ENCODE data around the gene ATP6AP2.
"Not testable (repeated sequence)": the region's sequence is repeated elsewhere in the genome, so short reads cannot be mapped to it uniquely, and the experiment has no call there.

Gene ATP6AP2

DNA sequence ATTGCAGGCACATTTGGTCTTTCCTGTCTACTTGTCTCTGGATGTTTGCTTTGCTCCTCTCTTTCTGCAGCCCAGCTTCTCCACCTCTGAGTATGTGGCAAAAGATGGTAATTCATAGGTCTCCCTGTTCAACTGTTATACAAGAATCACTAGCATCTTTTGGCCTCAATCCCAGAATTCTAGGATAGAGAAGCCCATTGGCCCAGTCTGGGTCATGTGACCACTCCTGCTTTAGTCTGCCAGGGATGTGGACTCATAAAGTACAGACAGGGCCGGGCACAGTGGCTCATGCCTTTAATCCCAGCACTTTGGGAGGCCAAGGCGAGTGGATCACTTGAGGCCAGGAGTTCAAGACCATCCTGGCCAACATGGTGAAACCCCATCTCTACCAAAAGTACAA lies 5.4 kb upstream of the ATP6AP2 start:
- DNase-seq (ENCODE audit: low read depth in 2 of 2), result not testable (repeated sequence)

DNA sequence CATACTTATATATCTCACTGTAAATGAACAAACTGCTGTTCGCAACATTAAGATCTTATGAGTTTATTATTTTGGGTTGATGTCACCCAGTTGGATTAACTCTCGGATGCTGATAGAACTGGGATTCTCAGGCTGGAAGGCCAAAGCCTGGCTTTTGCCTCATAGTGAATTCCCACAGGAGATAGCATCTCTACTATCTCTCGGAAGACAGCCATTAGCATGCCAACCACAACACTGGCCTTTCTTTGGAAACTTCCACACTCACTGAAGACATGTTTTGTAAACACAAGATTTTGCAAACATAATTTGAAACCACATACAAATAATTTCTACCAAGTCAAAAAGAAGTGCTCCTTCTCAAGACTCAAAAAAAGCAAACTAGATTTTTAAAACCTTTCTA lies 4.5 kb upstream of the ATP6AP2 start:
- no peak for DNase-seq (ENCODE audit: low read depth in 2 of 2)

DNA sequence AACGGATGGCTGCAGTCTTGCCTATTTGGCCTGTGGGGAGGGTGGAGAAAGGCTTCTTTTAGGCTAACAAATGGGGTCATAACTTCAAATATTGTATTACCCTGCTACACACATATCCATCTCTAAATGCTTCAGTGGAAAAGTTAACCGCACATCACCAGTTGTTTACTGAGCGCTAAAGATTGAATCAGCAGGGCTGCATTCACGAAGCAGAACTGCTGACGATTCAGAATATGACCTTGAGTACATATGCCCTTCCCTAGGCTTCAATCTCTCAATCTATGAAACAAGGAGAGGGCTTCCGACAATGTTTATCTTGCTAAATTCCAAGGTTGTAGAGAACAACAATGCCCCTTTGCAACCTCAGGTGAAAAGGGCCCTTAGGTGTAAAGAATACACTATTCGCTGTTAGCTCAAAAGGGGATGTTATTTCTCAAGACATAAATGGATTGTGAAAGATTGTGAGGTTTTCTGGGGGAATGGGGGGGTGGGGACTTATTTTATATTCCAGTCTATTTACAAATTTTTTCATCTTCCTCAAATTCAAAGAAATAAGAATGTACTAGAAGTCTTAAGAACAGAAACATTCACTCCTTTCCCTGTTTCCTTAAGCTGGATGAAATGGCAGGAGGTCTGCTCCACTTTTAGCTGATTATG lies 2.6 kb upstream of the ATP6AP2 start:
- no peak for DNase-seq (ENCODE audit: low read depth in 2 of 2)

DNA sequence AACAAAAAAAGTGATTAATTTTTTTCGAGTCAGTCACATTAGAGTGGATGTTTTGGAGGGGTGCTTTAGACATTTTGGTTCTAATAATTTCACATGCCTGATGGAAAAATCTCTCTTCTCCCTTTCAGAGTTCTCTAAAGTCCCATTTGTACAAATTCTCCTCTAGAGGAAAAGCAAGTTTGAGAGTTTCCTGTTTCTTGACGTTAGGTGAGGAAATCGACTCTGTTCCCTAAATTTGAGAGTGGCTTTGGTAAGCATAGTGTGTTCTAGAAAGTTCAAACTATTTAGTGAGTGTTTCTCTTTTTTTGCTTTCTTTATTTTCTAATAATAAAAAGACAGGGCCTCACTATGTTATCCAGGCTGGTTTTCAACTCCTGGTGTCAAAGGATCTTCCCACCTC lies 1.6 kb upstream of the ATP6AP2 start:
- no peak for DNase-seq (ENCODE audit: low read depth in 2 of 2)

DNA sequence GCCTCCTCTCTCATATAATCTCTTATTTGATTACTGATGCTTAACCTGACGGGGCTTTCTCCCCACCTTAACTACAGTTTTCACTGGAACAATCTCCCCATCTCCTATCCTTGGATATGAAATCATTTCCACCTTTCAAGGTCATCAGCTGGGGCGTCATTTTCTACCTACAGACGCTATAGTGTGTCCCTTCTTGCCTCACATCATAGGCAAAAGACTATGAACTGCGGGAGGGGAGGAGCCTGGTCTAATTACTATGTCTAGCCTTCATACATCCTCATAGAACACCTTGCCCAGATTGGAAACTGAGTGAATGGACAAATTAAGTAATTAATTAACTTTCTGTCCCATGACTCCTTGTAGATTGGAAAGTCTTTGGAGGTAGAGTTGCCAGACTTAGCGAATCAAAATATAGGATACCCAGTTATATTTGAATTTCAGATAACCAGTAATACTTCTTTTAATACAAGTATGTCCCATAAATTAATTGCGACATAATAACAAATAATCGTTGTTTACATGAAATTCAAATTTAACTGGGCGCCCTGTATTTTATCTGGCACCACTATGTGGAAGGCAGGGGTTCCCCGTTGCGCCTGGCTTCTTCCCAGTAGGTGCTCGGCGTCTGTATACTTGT lies 752 bp upstream of the ATP6AP2 start:
- DNase-seq (ENCODE audit: low read depth in 2 of 2), result no peak

DNA sequence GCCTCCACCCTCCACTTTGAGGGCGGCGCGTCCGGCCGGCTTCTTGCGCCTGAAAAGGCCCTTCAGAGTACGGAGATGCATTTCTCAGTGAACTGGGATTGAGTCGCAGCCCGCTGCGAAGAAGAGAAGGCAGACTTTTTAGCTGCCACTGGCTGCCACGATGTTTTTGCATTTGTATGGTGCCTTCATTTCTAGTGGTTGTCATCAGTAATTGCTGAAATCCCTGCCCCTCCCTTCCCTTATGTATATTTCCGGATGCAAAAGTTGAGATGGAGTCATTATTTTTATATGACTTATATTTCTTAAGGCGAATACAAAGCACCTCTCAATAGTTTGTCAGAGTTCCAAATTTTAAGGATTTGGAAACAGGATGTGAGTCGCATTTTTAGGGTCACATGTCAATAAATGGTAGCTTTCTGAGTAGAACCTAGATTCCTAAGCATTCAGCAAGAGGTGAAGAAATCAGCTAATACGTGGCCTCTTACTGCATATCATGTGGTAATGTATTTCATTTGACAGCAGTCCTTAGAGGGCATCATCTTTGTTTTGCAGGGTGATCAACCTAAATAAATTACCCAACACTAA lies 658 bp downstream of the ATP6AP2 start:
- DNase-seq (ENCODE audit: low read depth in 2 of 2), result no peak

DNA sequence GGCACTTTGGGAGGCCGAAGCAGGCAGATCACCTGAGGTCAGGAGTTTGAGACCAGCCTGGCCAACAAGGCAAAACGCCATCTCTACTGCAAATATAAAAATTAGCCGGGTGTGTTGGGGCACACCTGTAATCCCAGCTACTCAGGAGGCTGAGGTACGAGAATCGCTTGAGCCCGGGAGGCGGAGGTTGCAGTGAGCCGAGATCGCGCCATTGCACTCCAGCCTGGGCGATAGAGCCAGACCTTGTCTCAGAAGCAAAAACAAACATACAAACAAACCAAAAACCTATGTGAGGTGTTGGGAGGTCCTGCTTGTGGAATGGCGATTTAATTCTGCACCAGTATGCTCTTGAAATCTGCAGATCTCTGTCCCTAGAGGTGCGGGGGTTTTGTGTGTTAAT lies 1.4 kb downstream of the ATP6AP2 start:
- DNase-seq (ENCODE audit: low read depth in 2 of 2), result not testable (repeated sequence)

DNA sequence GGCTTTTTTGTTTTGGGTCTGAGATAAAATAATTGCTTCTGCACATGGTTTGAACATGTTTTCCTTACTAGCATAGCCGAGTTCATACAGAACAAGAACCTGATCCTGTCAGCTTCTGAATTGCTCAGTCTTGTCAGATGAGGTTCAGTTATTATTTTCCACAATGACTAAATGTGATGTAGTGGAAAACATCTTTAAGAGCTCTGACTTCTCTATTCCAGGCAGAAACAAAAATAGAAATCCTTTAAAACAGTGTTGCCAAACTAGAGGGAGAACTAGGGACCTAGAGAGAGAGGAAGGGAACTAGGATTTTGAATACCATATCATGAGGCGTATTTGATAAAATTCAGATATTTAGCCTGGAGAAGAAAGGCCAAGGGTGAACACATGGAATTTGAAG lies 2.0 kb downstream of the ATP6AP2 start:
- no peak for DNase-seq (ENCODE audit: low read depth in 2 of 2)

DNA sequence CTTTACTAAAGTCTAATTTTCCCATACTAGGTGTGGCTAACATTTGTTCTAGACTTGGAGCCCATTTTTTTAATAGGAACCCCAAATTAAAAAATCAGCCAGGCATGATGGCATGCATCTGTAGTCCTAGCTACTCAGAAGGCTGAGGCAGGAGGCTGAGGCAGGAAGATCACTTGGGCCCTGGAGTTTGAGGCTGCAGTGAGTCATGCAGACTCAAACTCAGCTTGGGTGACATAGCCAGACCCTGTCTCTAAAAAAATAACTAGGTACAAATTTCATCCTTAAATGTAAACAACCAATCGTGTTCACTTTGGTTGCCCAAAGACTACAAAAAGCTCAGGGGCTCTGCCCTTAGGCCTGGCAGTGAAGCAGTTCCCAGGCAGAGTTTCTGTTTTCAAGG lies 6.9 kb downstream of the ATP6AP2 start:
- DNase-seq (ENCODE audit: low read depth in 2 of 2), result not testable (repeated sequence)

DNA sequence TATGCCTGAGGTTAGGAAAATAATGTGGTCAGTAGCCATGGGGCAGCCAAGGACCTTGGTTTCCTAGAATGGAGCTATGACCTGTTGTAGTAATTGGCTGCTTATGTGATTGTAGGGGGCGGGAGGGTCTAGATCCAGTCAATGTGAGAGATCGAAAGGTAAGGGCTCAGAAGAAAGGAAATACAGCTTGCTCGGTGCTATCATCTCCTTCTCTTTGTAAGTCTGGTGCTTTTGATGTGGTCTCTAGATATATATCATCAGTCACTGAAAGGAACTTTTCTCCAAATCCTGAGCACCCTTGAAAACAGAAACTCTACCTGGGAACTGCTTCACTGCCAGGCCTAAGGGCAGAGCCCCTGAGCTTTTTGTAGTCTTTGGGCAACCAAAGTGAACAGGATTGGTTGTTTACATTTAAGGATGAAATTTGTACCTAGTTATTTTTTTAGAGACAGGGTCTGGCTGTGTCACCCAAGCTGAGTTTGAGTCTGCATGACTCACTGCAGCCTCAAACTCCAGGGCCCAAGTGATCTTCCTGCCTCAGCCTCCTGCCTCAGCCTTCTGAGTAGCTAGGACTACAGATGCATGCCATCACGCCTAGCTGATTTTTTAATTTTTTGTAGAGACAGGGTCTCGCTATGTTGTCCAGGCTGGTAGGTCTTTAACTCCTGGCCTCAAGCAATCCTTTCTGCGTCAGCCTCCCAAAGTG lies 9.0 kb downstream of the ATP6AP2 start:
- not testable (repeated sequence) for DNase-seq (ENCODE audit: low read depth in 2 of 2)

DNA sequence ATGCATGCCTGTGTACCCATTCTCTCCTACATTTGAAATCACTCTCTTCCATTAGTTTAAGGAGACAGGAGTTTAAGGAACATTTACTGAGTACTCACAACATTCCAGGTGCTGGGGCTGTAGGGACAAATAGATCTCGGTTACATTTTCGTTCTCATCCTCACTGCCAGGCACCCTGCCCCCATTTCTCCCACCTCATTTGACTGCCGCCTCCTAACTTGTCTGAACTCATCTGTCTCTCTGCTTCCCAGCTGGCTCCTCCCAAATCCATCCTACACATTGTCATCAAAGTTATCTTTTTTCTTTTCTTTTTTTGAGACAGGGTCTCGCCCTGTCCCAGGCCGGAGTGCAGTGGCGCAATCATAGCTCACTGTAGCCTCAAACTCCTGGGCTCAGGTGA lies 22.7 kb downstream of the ATP6AP2 start:
- no peak for DNase-seq (ENCODE audit: low read depth in 2 of 2)

DNA sequence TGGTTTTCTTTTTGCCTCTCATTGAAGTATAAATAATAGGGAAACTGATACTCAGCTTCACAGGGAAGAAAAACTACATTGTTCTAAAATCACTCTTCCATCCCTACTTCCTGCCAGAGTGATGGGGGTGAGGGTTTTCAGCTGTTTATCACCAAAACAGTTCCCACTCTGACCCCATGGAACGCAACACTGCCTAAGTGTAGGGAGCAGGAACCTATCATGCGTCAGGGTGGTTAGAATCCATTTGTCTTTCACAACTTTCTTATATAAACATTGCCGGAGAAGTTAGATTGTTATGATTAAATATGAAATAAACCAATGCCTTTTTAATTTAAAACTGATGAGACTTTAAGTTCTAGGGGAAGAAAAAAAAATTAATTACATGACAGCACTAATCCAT lies 26.6 kb downstream of the ATP6AP2 start:
- no peak for DNase-seq (ENCODE audit: low read depth in 2 of 2)

DNA sequence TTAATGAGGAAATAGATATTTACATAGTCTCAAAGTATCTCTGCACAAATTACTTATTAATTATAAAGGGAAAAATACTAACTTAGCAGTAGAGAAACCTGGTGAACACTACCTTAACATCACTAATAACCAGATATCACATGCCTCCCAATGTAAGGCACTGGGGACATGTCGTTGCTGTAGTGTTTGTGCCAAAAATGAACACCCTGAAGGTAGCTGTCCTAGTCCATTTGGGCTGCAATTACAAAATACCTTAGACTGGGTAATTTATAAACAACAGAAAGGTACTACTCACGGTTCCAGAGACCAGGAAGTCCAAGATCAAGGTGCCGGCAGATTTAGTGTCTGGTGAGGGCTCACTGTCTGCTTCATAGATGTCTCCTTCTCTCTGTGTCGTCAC lies 31.7 kb downstream of the ATP6AP2 start:
- no peak for DNase-seq (ENCODE audit: low read depth in 2 of 2)

DNA sequence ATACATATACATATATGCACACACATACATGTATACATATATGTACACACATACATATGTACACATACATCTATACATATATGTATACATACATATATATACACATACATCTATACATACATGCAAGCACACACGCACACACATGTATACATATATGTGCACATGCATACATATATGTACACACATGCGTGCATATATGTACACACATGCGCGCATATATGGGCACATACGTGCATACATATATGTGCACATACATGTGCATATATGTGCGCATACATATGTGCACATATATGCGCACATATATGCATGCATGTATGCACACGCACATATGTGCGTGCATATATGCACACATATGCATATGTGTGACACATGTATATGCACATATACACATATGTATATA lies 35.2 kb downstream of the ATP6AP2 start:
- DNase-seq (ENCODE audit: low read depth in 2 of 2), result no peak

DNA sequence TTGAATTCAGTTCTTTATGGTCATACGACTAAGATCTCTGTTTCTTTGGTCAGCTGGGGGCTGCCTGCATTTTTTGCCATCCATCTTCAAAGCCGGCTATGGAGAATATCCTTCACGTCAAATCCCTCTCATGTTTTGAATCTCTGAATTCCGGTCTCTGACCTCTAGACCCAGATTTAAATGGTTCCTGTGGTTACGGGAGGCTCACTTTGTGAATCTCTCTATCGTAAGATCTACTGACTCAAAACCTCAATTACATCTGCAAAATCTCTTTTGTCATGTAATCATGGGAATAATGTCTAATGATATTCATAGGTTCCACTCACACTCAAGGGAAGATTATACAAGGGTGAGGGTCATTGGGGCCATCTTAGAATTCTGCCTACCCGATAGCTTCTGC lies 36.8 kb downstream of the ATP6AP2 start:
- DNase-seq (ENCODE audit: low read depth in 2 of 2), result no peak

DNA sequence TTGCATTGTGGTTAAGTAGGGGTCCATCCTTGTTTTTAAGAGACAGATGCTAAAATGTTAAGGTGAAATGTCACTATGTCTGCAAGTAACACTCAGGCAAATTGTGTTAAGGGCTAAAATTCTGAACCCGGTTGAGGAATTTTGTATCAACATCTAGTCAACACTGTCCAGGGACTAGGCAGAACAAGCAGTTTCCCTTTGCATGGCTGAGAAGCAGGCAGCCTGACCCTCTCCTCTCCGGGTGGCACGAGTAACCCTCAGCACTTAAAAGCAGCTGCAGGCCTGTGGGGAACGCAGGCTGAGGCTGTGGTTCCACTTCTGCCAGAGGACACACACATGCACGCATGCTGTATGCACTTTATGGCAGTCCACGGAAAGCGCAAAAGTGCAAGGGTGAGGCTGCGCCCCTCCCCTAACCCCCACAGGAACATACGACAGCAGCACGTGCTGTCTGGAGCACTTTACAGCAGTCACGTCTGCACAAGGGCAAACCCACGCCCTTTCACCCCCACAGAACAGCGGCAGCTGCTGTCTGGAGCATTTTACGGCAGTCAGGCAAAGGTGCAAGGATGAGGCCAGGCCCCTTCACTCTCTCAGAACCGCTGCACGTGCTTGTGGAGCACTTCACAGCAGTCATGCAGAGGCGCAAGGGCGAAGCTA lies 41.8 kb downstream of the ATP6AP2 start:
- no peak for DNase-seq (ENCODE audit: low read depth in 2 of 2)

DNA sequence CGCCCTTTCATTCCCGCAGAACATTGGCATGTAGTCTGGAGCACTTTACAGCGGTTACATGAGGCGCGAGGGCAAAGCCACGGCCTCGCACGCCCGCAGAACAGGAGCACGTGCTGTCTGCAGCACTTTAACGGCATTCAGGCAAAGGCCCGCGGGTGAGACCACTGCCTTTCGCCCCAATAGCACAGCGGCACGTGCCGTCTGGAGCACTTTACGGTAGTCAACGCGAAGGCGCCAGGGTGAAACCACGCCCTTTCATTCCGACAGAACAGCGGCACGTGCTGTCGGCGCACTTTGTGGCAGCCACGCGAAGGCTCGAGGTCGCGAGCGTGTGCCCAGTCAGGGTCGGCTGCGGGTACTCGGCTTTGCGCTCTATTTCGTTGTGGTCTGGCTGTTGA lies 42.4 kb downstream of the ATP6AP2 start, which contains the start of gene MPC1L:
Gene MPC1L, plus strand, starts transcription at position 290 of the 398 bp plus-strand sequence. CDS start 138 bp downstream, outside the sequence.
- no peak for DNase-seq (ENCODE audit: low read depth in 2 of 2)

DNA sequence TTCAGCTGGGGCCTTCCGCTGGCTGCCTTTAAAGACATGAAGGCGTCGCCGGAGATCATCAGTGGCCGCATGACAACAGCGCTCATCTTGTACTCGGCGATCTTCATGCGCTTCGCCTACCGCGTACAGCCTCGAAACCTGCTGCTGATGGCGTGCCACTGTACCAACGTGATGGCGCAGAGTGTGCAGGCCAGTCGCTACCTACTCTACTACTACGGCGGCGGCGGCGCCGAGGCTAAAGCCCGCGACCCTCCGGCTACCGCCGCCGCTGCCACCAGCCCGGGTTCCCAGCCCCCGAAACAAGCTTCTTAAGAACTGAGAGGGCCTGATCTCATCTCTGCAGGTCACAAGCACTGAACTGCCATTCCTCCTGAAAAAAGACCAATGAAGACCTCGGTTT lies 42.9 kb downstream of the ATP6AP2 start:
- no peak for DNase-seq (ENCODE audit: low read depth in 2 of 2)

DNA sequence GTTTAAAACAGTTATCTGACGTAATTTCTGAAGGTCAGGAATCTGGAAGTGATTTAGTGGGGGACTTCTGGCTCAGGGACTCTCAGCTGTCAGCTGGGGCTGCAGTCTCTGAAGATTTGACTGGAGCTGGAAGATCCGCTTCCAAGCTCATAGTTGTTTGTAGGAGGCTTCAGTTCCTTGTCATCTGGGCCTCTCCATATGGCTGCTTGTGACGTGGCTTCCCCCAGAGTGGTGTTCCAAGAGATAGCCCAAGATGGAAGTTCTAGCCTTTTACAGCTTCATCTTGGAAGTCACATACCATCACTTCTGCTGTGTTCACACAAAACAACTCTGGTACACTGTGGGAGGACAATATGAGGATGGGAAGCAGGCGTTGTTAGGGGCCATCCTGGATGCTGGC lies 44.5 kb downstream of the ATP6AP2 start:
- DNase-seq (ENCODE audit: low read depth in 2 of 2), result no peak

DNA sequence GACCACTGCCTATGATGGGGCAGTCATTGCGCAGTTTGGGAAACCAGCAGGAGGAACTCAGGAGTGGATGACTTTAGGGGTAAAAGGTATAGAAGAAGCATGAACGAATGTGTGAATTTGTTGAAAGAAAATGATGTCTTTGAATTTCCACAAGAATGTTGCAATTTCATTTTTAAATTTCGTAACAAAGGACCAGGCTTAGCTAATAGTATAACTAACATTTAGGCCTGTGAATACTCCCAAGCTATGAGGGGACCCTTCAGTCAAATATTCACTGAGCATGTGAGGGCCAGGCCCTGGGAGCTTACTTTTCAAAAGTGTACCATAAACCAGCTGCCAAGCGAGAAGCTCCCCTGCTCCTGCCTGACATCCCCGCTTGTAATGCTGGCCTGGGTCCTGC lies 47.7 kb downstream of the ATP6AP2 start:
- no peak for DNase-seq (ENCODE audit: low read depth in 2 of 2)

DNA sequence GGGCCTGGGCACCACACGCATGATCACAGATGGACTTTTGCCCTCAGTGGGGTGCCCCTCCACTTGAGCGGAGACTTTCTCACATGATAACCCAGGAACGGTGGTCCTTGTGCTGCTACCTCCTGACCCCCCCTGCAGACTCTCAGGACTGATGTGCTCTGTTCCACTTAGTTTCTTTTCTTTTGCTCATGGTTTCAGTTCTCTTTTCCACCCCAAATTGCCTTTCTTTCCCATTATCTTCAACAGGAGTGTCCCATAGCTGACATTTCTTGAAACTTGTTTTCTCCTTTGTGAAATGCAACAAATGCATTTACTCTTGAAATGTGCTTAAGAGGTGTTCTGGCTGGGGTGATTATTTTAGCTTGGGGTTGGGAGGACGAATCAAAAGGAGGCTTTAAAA lies 51.4 kb downstream of the ATP6AP2 start:
- no peak for DNase-seq (ENCODE audit: low read depth in 2 of 2)

DNA sequence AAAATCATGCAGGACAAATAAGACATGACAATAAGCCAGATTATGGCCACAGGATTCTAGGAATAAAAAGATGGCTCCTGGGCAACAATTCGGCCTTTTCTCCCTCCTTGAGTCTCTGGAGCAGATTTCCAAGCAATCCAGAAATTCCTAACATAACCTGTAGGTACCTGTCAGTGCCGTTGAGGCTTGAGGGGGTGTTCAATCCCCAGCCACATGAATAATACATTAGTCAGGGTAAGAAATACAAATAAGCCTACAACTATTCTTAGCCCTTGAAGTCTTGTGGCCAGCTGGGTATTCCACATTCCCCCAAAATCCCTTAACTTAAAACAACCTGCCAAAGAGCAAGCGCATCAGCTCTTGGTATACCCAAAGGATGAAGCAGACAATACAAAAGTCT lies 56.9 kb downstream of the ATP6AP2 start:
- DNase-seq (ENCODE audit: low read depth in 2 of 2), result no peak
